COR-L47 (cell line): ENCODE measurements around the gene DPAGT1.
"Not testable (repeated sequence)": the region's sequence is repeated elsewhere in the genome, so short reads cannot be mapped to it uniquely, and the experiment has no call there.

Source experiments
- DNase-seq: peaks from one replicate; lab custom pipeline; 2025; lab: John Stamatoyannopoulos, UW

DPAGT1 gene

GRCh38 chr11:119101759-119102423, at the start of gene DPAGT1:
Gene DPAGT1 (minus strand): TSS chr11:119101853. CDS start chr11:119101655, 198 bp downstream.
- peak; percentile 96 for DNase-seq

- no peak for DNase-seq
These were observed 48.2 kb upstream of the DPAGT1 start for GRCh38 chr11:119149786-119150275.

DNA sequence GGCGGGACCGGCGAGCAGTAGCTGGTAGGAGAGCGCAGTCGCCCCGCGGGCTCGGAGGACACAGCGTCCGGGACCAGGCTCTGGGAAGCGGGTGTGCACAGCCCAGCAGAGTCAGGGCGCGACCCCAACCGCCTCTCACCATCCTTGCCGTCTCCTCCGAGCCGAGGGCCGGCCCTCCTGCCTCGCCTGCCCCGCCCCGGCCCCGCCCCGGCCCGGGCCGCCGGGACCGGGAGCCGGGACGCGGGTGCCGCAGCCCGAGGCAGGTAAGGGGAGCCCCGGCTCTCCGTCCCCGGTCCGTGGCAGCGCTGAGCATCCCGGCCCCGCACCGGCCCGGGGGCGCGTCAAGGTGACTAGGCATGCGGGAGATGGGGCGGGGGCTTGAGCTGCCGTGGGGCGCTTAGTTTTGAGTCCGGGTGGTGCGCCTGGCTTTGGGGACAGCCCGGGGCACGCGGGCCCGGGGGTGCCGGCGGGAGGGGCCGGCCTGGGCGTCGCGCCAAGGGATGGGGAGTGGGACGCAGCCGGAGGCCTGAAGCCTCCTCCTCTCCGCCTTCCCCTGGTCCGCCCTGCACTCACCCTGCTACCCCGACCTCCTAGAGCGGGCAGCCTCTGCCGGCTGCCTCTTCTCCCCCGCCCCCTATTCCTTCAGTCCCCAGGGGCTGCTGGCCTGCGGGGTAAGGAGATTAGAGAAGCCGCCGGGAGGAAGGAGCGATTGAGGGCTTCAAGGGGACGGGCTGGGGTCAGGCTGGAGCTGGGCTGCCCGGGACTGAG, 47.5 kb upstream of the DPAGT1 start, which contains the start of gene ABCG4:
ABCG4 (plus strand) TSS at position 35 of the 768 bp plus-strand sequence. CDS start 914 bp downstream, outside the sequence.
- DNase-seq = peak; percentile 26

DNA sequence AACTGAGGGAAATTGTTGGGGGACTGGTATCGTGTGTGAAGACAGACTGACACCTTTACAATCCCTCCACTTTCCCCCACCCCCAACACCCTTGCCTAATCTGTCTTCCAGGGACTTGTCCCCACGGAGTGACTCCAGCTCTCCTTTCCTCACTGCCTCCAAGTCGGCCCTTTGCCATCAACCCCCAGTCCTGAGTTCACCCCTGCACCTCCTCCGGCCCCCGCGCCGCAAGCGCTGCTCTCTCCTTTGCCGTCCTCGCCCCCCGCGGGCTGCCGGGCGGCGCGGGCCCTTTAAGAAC, 47.0 kb upstream of the DPAGT1 start:
- DNase-seq = no peak

- DNase-seq = no peak
These were observed 46.1 kb upstream of the DPAGT1 start for GRCh38 chr11:119147604-119148333.

DNA sequence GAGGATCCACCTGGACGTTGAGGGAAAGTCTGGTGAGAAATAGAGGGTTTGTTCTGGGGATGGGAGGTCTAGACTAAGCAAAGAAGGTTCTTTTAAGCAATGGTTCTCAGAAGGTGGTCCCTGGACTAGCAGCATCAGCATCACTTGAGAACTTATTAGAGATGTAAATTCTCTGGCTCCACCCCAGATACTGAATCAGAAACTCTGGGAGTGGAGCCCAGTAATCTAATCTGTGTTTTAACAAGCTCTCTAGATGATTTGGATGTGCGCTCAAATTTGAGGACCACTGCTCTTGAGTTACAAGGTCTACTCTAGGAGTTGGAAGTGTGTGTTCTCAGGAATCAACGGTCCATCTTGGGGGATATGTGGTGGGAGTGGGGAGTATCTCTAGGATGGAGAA, 43.9 kb upstream of the DPAGT1 start:
- DNase-seq = no peak

DNA sequence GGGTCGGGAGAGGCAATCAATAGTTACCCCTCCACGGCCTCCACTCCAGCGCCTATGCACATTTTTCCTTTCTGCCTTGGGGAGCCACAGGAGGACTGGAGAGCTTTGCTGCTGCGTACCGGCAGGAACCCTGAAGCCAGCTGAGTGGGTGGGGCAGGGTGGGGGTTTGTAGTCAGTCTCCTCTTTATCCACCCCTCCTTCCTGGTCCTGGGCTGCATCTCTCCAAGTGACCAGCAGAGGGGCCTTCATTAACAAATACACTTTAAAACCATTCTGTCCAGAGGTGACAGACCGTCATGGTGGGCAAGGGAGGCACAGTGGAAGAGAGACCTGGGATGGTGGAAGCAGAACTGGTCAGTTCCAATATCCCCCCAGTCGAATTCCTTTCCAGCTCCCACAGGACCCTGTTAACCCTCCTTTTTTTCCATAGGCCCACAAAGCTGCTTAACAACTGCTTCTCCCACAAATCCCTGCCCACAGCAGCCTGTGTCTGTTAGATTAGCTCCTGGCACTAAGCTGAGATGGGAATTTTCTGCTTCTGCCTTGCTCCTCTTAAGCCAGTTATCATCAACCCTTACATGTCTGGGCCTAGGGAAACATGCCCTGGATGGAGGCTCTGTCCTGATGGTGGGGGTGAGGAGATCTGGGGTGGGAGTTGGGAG, 43.3 kb upstream of the DPAGT1 start:
- peak; percentile 67 for DNase-seq

DNA sequence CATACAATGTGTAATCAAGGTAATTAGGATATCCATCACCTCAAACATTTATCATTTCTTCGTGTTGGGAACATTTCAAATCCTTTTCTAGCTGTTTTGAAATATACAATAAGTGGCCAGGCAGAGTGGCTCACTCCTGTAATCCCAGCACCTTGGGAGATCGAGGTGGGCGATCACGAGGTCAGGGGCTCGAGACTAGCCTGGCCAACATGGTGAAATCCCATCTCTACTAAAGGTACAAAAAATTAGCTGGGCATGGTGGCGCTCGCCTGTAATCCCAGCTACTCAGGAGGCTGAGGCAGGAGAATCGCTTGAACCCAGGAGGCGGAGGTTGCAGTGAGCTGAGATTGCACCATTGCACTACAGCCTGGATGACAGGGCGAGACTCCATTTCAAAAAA, 37.6 kb upstream of the DPAGT1 start:
- not testable (repeated sequence) for DNase-seq

DNA sequence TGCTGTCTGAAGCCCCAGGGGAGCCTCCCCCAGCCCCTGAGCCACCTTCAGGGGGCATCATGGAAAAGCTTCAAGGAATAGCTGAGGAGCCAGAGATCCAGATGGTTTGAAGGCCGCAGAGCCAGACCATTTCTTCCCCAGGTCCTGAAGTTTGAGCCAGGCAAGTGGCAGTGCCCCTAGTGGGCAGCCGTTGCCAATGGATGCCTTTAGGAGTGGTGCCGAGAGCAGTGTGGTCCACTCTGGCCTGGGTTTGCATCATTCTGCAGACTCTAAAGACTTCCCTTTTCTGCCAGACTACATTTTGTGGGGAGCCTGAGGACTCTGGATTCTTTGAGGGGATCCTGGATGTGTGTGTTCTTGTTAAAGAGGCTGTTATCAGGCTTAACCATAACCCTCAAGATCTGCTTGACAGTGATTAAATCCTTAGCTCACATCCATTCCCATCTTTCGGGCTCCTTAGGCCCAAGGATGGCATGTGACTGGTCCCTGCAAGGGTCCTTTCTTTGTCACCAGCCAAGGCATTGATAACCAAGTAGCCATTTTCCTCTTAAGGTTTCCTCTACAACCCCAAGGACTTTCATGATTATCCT, 32.8 kb upstream of the DPAGT1 start:
- no peak for DNase-seq

DNA sequence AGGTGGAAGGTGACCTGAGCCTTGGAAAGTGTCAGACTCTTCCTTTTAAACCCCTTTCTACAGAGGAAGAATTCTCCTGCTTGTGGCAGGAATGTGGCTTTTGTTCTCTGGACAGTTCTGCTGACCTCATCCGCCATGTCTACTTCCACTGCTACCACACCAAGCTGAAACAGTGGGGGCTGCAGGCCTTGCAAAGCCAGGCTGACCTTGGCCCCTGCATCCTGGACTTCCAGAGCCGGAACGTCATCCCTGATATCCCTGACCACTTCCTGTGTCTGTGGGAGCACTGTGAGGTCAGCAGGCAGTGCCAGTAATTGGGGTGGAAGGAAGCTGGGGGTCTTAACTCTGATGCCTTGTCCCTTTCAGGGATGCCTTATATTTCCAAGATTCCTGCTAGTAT, 29.0 kb upstream of the DPAGT1 start:
- no peak for DNase-seq

DNA sequence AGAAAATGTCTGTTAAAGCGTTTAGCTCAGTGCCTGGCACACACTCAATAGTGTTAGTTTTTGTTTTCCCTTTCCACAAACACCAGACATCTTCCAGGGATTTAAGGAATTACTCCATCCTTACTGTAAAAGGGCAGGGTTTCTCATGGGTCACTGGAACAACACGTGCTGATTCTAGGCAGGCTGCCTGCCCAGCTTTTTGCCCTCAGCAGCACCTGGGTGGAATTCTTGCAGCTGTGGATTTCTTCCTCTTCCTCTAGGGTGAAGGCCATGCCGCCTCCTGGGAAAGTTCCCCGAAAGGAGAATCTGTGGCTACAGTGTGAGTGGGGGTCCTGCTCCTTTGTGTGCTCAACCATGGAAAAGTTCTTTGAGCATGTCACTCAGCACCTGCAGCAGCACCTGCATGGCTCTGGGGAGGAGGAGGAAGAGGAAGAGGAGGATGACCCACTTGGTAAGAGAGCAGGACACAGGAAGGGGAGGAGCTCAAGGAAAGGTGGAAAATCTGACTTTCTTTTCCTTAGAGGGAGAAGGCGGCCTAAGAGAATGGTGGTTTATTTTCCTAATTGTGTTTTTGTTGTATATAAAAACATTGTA, 25.1 kb upstream of the DPAGT1 start:
- DNase-seq = no peak

GRCh38 chr11:119125821-119126220, 24.2 kb upstream of the DPAGT1 start:
- DNase-seq = no peak

- no peak for DNase-seq
These were observed 20.1 kb upstream of the DPAGT1 start for GRCh38 chr11:119121811-119122124.

GRCh38 chr11:119121008-119121810, 19.6 kb upstream of the DPAGT1 start, which contains the start of gene HINFP:
Gene HINFP (plus strand): TSS chr11:119121580. CDS start chr11:119126945, 5,365 bp downstream.
- peak; percentile 99 for DNase-seq

DNA sequence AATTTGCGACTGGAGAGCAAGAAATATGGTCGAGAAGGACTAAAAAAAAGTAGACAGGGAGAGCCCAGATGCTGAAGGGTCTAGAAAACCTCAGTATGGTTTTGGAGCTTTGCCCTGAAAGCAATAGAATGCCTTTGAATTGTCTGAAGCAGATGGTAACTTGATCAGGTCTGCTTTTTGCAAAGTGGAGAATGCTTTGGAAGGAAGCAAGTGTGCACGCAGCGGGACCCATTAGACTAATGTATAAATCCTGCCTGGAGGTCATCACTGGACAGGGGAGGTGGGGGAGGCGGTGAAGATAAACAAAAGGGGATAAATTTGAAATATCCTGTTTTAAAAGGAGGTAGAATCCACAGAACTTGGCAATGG, 19.0 kb upstream of the DPAGT1 start:
- peak; percentile 55 for DNase-seq

DNA sequence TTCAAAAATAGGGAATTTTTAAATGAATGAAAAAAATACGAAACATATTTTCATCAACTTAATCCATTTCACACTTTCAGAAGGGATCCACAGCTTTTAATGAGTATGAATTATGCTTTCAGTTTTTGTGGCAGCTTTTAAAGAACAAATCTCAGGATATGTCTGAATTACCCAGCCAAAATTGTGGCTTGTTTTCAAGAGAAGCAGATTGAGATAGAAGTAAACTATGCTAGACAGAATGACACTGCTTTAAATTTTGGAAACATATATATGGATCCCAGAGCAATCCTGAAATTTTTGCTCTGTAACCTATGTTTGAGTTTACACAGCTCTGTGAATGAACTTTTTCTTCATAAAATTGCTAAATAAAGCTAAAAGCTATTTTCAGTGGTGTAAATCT, 17.3 kb upstream of the DPAGT1 start:
- no peak for DNase-seq

GRCh38 chr11:119118227-119118626, 16.6 kb upstream of the DPAGT1 start:
- DNase-seq = no peak

GRCh38 chr11:119117004-119117706, 15.5 kb upstream of the DPAGT1 start:
- DNase-seq = no peak

- no peak for DNase-seq
These were observed 14.9 kb upstream of the DPAGT1 start for GRCh38 chr11:119116601-119117000.

DNA sequence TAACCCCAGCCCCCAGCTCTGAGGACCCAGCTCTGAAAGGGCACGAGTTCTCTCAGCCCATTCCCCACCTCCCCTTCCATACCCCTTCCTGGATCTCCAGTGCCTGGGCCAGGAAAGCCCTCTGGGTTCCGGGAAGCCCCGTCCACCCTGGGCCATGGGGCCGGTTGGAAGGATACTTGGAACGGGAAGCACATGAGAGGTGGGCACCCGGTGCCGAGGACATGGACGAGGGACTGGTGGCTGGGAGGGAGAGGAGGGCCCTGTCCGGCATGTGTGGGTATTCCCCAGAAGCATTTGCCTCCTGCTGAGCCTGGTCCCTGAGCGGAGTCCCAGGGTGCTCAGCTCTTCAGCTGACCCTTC, 14.6 kb upstream of the DPAGT1 start:
- DNase-seq = no peak
